Measurements from ENCODE around the gene TPCN1.

The TPCN1 gene

GRCh38 chr12:113317122-113317521 lies 95.9 kb downstream of the TPCN1 start:
- DNase-seq: no peak

GRCh38 chr12:113318046-113318656 lies 96.9 kb downstream of the TPCN1 start:
- DNase-seq: no peak

DNA sequence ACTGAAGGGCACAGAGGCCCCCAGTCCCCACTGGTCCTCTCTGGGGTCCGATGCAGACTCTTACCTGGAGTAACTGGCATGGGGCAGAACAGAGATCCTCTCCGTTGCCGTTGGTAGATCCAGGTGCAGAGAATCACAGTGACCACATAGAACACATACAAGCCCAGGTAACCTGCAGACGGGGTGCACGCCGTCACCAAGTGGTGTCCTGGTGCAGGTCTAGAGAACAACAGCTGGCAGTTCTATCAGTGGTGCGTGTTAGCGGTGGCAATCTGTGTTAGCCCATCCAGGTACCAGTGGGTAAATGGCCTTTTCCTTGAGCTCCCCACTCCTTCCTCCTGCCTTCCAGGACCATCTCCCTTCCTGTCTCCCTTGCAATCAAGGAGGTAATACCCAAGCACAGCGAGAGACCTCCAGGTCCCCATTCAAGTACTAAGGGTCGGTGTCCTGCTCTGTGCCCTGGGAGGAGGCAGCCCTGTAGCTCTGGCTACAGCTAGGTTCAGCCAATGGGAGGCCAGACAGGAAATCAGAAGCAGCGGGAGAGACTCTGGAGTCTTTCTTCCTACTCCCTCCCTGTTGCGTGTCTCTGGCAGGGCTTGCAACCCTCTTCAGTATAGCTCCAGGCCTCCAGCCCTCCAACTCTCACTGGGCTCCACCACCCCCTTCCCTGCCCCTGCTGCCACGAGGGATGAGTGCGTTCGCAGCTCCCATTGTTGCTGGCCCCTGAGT lies 97.8 kb downstream of the TPCN1 start:
- DNase-seq: no peak

DNA sequence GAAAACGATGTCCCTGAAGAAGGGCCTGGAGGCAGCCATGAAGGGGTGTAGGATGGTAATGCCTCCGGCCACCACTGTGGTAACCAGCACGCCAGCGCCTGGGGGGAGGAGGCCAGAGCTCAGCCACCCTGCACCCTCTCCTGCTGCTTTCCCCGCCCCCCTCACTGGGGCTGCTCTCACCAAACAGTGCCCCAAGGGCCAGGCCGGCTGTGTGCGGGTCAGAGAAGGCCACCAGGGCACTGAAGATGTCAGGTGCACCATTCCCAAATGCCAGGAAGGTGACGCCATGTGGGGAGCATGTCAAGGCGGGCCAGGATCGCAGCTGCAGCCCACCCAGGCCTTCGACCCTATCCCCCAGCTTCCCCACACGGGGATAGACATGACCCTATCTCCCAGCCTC lies 99.1 kb downstream of the TPCN1 start:
- DNase-seq: no peak

GRCh38 chr12:113322343-113322742 lies 101.1 kb downstream of the TPCN1 start:
- no peak for DNase-seq

GRCh38 chr12:113325916-113326315 lies 104.7 kb downstream of the TPCN1 start:
- DNase-seq: no peak

DNA sequence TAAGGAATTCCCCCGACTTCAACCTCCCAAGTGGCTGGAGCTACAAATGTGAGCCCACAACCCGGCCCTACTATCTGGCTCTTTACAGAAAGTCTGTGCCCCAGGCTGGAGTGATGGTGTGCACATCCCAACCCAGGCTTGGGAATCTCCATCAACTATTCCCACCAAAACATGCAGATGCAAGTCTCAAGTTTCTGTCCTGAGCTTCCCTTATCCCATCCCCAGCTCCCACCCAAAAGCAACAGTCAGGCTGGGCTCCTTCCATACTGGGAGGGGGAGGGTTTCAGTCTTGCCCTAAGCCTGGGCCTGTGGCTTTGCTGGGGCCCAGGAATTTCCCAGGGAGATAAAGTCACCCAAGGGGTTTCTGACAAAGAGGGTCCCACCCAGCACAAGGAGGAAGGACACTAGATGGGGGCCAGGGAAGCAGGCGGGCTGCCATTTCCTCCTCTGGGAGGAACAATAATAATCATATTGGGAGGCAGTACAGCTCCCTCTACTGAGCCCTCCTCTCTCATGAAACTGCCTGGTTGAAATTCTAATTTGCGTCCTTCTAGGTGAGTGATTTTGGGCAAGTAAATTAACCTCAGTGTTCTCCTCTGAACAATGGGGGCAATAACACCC lies 105.6 kb downstream of the TPCN1 start:
- DNase-seq: no peak

DNA sequence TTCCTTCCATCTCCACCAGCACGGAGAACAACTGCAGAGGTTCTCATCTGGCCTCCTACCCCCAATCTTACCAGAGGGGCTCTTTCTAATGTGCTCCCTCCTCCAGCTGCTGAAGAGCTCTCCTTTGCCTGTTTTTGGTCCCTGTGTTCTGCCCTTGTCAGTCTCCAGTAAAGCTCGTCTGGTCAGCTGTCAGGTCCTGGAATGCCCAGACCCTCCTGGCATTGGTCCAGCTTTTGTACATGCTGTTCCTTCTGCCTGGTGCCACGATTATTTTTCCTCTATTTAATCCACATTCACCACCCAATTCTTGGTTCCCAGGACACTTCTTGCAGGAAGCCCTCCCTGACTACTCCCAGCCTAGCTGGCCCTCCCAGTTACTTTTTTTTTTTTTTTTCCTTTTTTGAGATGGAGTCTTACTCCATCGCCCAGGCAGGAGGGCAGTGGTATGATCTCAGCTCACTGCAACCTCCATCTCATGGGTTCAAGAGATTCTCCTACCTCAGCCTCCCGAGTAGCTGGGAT lies 107.2 kb downstream of the TPCN1 start:
- DNase-seq: no peak

DNA sequence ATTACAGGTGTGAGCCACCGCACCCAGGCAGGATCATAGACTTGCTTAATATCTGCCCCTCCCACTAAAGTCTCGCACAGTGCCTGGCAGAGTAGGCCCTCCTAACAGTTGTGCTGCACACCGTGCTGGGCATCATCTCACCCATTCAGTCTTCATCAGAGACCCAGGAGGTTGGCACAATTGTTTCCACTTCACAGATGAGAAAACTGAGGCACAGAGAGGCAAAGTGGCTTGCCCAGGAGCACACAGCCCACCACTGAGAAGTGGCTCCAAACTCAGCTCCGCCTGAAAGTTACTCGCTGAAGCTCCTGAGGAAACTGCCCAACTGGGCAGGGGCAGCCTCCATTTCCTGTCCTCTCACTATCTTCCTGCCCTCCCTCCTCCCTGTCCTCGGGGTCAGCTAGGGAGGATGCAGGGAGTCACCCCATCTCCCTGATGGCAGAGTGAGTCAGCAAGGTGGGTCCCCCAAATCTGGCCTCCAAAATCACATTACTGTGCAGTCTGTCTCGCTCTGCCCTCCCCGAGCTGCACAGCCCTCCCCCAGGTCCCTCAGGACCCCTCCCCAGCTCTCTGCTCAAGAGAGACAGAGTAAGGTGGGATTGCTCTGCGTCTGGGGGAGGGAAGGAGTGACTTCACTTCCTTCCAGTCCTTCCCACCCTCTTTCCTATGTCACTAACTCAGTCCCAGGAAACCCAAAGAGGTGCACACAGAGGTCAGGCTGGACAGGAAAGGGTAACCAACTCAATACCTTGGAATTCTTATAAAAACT lies 107.9 kb downstream of the TPCN1 start:
- no peak for DNase-seq

GRCh38 chr12:113329791-113330417 lies 108.6 kb downstream of the TPCN1 start:
- no peak for DNase-seq

GRCh38 chr12:113330505-113330904 lies 109.2 kb downstream of the TPCN1 start:
- DNase-seq: no peak

DNA sequence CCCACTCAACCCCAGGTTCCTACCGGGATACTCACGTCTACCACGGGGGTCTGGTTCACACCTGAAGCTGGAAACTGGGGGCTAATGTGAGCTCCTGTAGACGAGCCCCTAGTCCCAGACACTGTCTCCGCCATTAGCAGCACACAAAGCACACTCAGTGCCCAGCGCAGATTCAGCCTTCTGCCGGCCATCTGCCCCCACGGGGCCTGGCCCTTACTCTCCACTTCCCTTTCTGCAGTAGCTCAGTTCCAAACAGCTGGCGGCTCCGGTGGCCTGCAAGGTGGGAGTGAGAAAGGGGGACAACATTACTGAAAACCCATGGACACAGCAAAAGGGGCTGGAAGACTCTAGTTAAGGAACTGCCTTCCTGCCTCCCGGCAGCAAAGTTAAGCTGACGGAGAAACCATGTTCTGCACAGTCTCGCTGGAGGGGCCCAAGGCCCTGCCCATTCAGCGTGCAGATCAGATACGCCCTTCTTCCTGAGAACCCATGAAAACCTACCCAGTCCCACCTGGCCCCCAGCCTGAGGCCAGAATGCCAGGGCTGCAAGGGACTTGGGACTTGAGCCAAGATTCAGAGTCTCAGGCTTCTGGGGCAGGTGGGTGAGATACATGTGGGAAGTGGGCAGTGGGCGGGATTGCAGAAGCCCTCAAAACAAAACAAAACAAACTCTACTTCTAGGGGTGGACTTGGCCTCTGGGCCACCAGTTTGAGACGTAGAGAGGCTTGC lies 111.6 kb downstream of the TPCN1 start:
- DNase-seq: no peak

GRCh38 chr12:113333418-113333750 lies 112.1 kb downstream of the TPCN1 start:
- DNase-seq: no peak

GRCh38 chr12:113333877-113334785 lies 112.9 kb downstream of the TPCN1 start:
- no peak for DNase-seq

DNA sequence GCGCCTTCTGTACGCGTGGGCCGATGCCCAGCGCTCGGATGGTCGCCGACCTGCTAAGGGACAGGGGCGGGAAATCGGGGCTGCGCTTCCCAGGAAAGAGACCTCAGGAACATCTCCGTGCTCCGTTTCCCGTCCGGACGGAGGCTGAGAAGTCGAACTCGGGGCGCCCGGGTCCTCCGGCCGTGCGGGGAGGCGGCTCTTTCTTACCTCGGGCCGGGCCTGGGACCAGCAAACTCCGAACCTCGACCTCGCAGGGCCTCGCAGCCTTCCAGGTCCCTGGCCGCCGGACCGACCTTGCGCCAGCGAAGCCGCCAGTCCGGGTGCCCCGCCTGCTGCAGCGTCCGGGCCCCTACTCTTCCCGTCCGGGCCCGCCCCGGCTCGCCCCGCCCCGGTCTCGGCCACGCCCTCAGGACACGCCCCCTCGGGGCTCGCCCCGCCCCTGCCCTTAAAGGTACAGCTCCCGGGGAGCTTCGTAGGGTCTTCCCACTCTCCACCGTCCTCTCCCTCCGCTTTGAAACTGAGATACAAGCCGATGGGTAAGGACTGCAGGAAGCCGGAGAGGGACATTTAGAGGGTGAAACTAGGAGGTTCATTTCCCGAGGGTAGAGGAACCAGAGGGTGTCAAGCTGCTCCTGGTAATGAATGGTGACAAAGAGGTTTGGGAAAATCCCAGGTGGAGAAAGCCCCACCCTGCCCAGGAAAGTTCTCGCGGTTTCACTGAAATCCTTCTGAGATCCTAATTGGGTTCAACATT lies 113.7 kb downstream of the TPCN1 start, which contains the start of gene SLC8B1:
TSS of gene SLC8B1 (minus strand) at position 324 of the 754 bp plus-strand sequence. CDS start 2,231 bp downstream, outside the sequence.
- DNase-seq: peak; percentile 32 to 59

DNA sequence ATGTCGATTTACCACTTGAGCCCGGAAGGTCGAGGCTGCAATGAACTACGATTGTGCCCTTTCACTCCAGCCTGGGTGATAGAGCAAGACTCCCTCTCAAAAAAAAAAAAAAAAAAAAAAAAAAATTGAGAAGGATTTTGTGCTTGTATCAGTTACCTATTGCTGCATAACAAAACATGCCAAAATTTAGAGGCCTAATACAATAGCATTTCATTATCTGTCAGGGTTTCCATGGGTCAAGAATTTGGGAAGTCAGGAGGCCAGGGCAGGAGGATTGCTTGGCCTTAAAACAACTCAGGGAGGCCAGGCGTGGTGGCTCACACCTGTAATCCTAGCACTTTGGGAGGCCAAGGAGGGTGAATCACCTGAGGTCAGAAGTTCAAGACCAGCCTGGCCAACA lies 118.3 kb downstream of the TPCN1 start:
- no peak for DNase-seq

DNA sequence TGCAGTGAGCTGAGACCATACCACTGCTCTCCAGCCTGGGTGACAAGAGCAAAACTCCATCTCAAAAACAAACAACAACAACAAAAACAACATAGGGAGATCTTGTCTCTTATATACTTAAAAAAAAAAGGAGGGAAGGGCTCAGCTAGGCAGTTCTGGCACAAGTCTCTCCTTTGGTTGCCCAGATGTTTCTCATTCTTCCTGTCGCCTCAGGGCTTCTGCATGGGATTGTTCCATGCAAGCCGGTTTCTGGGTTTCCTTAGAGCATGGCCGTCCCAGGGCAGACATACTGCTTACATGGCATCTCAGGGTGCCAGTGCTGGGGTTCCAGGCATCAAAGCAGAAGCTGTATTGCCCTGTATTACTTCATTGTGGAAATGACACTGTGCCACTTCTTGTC lies 118.8 kb downstream of the TPCN1 start:
- DNase-seq: no peak

- no peak for DNase-seq
Observed at GRCh38 chr12:113341535-113341934, 120.3 kb downstream of the TPCN1 start.

DNA sequence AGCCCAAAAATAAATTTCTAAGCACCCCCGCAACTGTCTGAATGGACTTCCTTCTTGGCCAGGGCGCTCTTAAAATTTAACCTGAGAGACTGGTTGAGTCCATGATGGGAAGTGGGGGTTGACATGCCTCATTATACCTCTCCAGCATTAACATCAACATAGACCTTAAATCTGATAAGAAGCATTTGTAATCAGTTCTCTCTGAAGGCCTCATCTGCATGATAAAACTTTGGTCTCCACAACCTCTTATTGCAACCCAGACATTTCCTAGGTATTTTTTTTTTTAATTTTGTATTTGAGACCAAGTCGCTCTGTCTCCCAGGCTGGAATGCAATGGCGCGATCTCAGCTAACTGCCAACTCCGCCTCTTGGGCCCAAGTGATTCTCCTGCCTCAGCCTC lies 124.1 kb downstream of the TPCN1 start:
- DNase-seq: no peak

GRCh38 chr12:113346353-113346752 lies 125.1 kb downstream of the TPCN1 start:
- DNase-seq: no peak
